Right lobe of liver (tissue), 6 donors: ENCODE data around the gene ARHGAP23. TPM values are rescaled to one million over a fixed set of nuclear protein-coding genes. Genes with fewer than 3 reads are reported as not detected.

Source experiments
- ATAC-seq, 4 donors: fragments of 200-7000 bp; cut with Tn5 transposase; one replicate each; pipeline ENCODE4 v1.9.1; 2020; ENCODE audit warnings: mild to moderate bottlenecking in 4 of 4, moderate library complexity in 4 of 4
- DNase-seq, 3 donors: peaks; one replicate each; pipeline ENCODE4 v3.0.0-alpha.2; 2020
- H3K27ac ChIP-seq, 3 donors: fragments of 200-600 bp; one replicate each; pipeline ENCODE4 v1.8.0; 2022
- H3K27me3 ChIP-seq, 2 donors: fragments of 200-600 bp; one replicate each; pipeline ENCODE4 v1.8.0; 2022
- H3K36me3 ChIP-seq, 4 donors: fragments of 200-600 bp; sonication (generic) in 1 of 4; one replicate each; pipeline versions ENCODE4 v1.5.1 to v1.8.0; 2017 to 2022; ENCODE audit warnings: control low read depth in 1 of 4
- H3K4me1 ChIP-seq, 4 donors: fragments of 200-600 bp; sonication (generic) in 1 of 4; one replicate each; pipeline versions ENCODE4 v1.5.1 to v1.8.0; 2017 to 2022; ENCODE audit warnings: control low read depth in 1 of 4
- H3K4me3 ChIP-seq, 3 donors: fragments of 200-600 bp; one replicate each; pipeline ENCODE4 v1.8.0; 2022
- H3K9me3 ChIP-seq, 4 donors: fragments of 200-600 bp; sonication (generic) in 1 of 4; one replicate each; pipeline versions ENCODE4 v1.5.1 to v1.8.0; 2017 to 2022; ENCODE audit warnings: control low read depth in 1 of 4
- CTCF ChIP-seq, 4 donors: fragments of 200-600 bp in 3 of 4; fragments of 450-650 bp in 1 of 4; IDR thresholded peaks; one replicate each; pipeline versions ENCODE4 v1.5.1 to v1.8.0; 2016 to 2022; ENCODE audit warnings: antibody characterized with exemption in 4 of 4, mild to moderate bottlenecking in 2 of 4
- POLR2A ChIP-seq: fragments of 450-650 bp; IDR thresholded peaks from one replicate; pipeline ENCODE4 v1.6.1; 2017; ENCODE audit warnings: antibody characterized with exemption, mild to moderate bottlenecking
- WGBS: methylation state at CpG from one replicate; pipeline ENCODE4 v1.1.6; 2018; ENCODE audit warnings: low coverage, low lambda C conversion rate; ENCODE audit not compliant: insufficient coverage; ENCODE audit errors: missing lambda C conversion rate; 5-methylcytosine and 5-hydroxymethylcytosine counted together
- intact Hi-C, 2 donors: fragments of 100-400 bp; cut with DNase I; formaldehyde crosslinking; loops; one replicate each; pipeline versions ENCODE4 v1.11.2 to v1.14.1; 2022
- total RNA-seq, 6 experiments: library from RNA; depleted of rRNA in 2 of 6; stranded (reverse); fragments of >200 nt in 2 of 6; fragmentation: NEBNext Ultra II Directional in 3 of 6; extraction: Animal tissue kit (Norgen Biotek cat#: 25700) in 3 of 6; gene quantifications; one replicate each; pipeline versions ENCODE4 v1.1.0 to v1.2.4, GENCODE V29; 2016 to 2023
- donor health status: DM: no; HTN: yes; CAD: no.
- donor health status: DM: no; HTN: no; CAD: no.
- donor health status: DM: no; HTN: no; CAD: no.
- donor health status: DM: no; HTN: yes; CAD: no.
- donor health status: DM: no; HTN: yes; CAD: no.

ARHGAP23 gene
- total RNA-seq, 6 experiments from 2014 or later: 1.4 to 9.5 (median 3.8) TPM

DNA sequence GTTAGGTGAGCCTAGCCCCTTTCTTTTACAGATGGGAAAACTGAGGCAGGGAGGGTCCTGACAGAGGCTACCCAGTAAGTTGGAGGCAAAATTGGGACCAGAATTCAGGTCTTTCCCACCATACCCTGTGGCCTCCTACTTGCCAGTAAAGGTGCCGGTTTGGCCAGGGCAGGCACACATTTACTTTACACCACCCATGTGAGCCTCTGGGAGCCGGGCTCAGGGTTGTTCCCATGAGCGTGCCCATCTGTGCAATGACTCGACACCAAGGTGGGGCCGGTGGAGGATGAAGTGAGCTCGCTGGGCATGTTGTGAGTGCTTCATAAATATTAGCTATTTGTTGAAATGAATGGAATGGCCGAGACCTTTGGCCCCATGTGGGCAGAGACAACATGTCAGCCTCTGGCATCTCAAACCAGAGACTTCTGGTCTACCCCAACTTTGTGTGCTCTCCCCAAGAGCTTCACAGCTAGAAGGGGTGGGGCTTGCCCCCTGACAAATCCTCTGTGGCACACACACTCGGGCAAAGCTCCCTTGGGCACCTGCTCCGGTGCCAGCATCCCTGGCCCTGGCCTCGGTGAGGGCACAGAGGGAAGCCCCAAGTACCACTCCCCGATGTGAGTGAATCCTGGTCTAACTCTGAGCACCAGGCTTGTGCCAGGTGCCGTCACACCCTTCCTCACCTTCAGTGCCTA is 117.4 kb downstream of the ARHGAP23 start:
- no peaks in the 10 kb centered on the region for H3K27me3 ChIP-seq
- TF ChIP-seq POLR2A (no peak), CTCF (IDR thresholded peaks at IDR 0.05) (no peak)
- H3K27ac ChIP-seq: no peak overlapping the region
- DNase-seq (no peak), ATAC-seq (no peak)
- H3K36me3 ChIP-seq: no peaks in the 10 kb centered on the region
- H3K9me3 ChIP-seq: no peaks in the 10 kb centered on the region
- no peaks in the 10 kb centered on the region for H3K4me1 ChIP-seq
- H3K4me3 ChIP-seq: no peak overlapping the region
- intact Hi-C loops: no loop called here
- WGBS: 93% methylated on average over 6 of the region's 12 CpGs

DNA sequence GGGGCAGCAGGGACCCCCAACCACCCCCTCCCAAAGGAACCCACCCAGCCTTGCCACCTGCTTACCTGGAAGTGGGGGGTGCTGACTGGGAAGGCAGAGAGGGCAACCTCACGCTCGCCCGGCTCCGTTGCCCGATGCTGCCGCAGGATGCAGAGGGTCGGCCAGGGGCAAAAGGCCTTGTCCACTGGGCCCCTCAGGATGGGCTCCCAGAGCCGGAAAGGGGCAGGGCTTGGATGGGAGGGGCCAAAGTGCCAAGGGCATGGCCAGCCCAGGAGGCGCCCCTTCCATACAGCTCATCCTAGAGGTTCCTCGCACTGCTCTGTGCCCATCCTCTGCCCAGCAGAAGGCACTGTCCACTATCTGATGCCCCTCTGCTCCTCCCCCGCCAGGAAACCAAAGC is 118.1 kb downstream of the ARHGAP23 start:
- Histone ChIP-seq H3K9me3 (no peaks in the 10 kb centered on the region), H3K27me3 (no peaks in the 10 kb centered on the region), H3K36me3 (no peaks in the 10 kb centered on the region), H3K4me3 (no peak overlapping the region), H3K27ac (no peak overlapping the region), H3K4me1 (no peaks in the 10 kb centered on the region)
- TF ChIP-seq POLR2A (no peak), CTCF (IDR thresholded peaks at IDR 0.05) (no peak)
- DNase-seq (no peak), ATAC-seq (no peak)
- intact Hi-C loops: no loop called here
- WGBS: no CpG with 5 or more reads among the region's 11 CpGs

- WGBS: 90% methylated on average over 4 of the region's 12 CpGs
- H3K27me3 ChIP-seq: no peaks in the 10 kb centered on the region
- H3K36me3 ChIP-seq: no peaks in the 10 kb centered on the region
- no peak overlapping the region for H3K4me3 ChIP-seq
- no peak for TF ChIP-seq CTCF (IDR thresholded peaks at IDR 0.05)
- ATAC-seq: no peak
- no peaks in the 10 kb centered on the region for H3K9me3 ChIP-seq
- intact Hi-C loops: no loop called here
- no peaks in the 10 kb centered on the region for H3K4me1 ChIP-seq
- DNase-seq: no peak
- no peak overlapping the region for H3K27ac ChIP-seq
Observed at GRCh38 chr17:38547444-38547843, 119.2 kb downstream of the ARHGAP23 start.

- Histone ChIP-seq H3K36me3 (no peaks in the 10 kb centered on the region), H3K27me3 (no peaks in the 10 kb centered on the region), H3K4me1 (no peaks in the 10 kb centered on the region), H3K4me3 (no peak overlapping the region), H3K9me3 (no peaks in the 10 kb centered on the region), H3K27ac (no peak overlapping the region)
- intact Hi-C loops: no loop called here
- no peak for TF ChIP-seq POLR2A
- no peak for TF ChIP-seq CTCF (IDR thresholded peaks at IDR 0.05)
- no peak for ATAC-seq
- no peak for DNase-seq
- WGBS: 70% methylated on average over 2 of the region's 4 CpGs
Observed at GRCh38 chr17:38549285-38549684, 121.0 kb downstream of the ARHGAP23 start.

DNA sequence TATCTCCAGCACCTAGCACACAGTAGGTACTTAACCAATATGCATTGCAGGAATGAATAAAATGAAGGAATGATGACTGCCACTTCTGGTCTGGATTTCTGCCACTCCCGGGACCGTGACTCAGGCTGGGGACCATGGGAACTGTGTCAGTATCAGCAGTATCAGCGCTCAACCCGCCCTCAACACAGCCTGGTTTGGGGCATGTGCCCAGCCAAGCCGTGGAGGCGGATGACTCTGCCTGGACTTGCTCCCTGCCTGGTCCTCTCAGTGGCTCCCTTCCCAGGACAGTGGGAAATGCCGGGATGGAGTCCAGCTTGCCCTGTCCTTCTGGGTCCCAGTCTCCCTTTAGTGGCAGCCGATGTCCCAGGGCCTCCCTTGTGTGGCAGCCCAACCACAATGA is 122.4 kb downstream of the ARHGAP23 start:
- H3K9me3 ChIP-seq: no peaks in the 10 kb centered on the region
- no peaks in the 10 kb centered on the region for H3K4me1 ChIP-seq
- H3K36me3 ChIP-seq: no peaks in the 10 kb centered on the region
- H3K4me3 ChIP-seq: no peak overlapping the region
- TF ChIP-seq CTCF (IDR thresholded peaks at IDR 0.05) (no peak), POLR2A (no peak)
- intact Hi-C loops: no loop called here
- ATAC-seq (peak in 2 of 4 donors; percentile 5 to 66), DNase-seq (no peak)
- H3K27me3 ChIP-seq: no peaks in the 10 kb centered on the region
- no peak overlapping the region for H3K27ac ChIP-seq
- 50% methylated on average over 2 of the region's 8 CpGs for WGBS
